ENCODE measurements around the gene TMC8. TPM values are rescaled to one million over a fixed set of nuclear protein-coding genes. Genes with fewer than 3 reads are reported as not detected.
A peak's percentile ranks its signal among the peaks of the same experiment; 100 is the strongest.

Gene TMC8
- total and polyA plus RNA-seq, 8 donors, result 1.6 to 19.8 (median 4.3) TPM

DNA sequence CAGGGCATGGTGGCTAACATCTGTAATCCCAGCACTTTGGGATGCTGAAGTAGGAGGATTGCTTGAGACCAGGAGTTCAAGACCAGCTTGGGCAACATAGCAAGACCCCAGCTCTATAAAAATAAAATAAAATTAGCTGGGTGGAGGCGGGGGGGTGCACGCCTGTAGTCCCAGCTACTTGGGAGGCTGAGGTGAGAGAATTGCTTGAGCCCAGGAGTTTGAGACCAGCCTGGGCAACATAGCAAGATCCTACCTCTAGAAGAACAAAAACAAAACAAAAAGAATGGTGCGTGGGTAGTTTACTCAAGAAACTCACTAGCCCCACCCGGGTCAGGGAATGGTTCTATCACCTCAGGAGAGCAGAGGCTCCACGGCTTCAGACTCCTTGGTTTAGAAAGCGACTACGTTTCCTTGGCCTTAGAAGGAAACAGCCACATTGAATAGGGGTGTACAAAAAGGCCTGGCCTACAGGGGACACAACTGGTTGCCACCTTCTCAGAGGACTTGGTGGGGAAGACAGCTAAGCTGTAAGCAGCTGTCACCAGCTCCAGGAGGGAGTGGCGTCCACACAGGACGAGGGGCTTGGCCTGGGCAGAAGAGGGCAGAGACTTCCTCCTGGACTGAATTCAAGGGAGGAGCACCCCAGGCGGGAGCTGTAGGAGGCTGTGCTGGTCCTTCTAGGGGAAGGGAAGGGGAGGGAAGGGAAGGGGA lies 55.6 kb downstream of the TMC8 start:
- H3K9me3 ChIP-seq, result no peaks in the 10 kb centered on the region
- no peaks in the 10 kb centered on the region for H3K27me3 ChIP-seq
- peak in 1 of 2 donors; percentile 62 for DNase-seq
- H3K27ac ChIP-seq, result peak overlapping the region; percentile 36 to 85 (median 83)
- H3K36me3 ChIP-seq, result peaks cover 4 to 10% (median 8%) of the 10 kb centered on the region in 4 donors
- intact Hi-C loops (cut with DNase I; ENCODE audit: low total_unique reads), result no loop called here
- peak overlapping the region; percentile 45 to 53 (median 50) for H3K4me3 ChIP-seq
- peaks cover 48 to 83% (median 60%) of the 10 kb centered on the region in 4 donors for H3K4me1 ChIP-seq
- TF ChIP-seq POLR2AphosphoS5 (IDR thresholded peaks at IDR 0.05) (no peak), EP300 (IDR thresholded peaks at IDR 0.05) (no peak), POLR2A (IDR thresholded peaks at IDR 0.05) (no peak)
- TF ChIP-seq, protein P1, sequence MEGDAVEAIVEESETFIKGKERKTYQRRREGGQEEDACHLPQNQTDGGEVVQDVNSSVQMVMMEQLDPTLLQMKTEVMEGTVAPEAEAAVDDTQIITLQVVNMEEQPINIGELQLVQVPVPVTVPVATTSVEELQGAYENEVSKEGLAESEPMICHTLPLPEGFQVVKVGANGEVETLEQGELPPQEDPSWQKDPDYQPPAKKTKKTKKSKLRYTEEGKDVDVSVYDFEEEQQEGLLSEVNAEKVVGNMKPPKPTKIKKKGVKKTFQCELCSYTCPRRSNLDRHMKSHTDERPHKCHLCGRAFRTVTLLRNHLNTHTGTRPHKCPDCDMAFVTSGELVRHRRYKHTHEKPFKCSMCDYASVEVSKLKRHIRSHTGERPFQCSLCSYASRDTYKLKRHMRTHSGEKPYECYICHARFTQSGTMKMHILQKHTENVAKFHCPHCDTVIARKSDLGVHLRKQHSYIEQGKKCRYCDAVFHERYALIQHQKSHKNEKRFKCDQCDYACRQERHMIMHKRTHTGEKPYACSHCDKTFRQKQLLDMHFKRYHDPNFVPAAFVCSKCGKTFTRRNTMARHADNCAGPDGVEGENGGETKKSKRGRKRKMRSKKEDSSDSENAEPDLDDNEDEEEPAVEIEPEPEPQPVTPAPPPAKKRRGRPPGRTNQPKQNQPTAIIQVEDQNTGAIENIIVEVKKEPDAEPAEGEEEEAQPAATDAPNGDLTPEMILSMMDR (IDR thresholded peaks at IDR 0.05), result no peak
- 38 to 50% (median 43%) methylated on average over 9 to 10 of the region's 10 CpGs for WGBS, 5 donors

DNA sequence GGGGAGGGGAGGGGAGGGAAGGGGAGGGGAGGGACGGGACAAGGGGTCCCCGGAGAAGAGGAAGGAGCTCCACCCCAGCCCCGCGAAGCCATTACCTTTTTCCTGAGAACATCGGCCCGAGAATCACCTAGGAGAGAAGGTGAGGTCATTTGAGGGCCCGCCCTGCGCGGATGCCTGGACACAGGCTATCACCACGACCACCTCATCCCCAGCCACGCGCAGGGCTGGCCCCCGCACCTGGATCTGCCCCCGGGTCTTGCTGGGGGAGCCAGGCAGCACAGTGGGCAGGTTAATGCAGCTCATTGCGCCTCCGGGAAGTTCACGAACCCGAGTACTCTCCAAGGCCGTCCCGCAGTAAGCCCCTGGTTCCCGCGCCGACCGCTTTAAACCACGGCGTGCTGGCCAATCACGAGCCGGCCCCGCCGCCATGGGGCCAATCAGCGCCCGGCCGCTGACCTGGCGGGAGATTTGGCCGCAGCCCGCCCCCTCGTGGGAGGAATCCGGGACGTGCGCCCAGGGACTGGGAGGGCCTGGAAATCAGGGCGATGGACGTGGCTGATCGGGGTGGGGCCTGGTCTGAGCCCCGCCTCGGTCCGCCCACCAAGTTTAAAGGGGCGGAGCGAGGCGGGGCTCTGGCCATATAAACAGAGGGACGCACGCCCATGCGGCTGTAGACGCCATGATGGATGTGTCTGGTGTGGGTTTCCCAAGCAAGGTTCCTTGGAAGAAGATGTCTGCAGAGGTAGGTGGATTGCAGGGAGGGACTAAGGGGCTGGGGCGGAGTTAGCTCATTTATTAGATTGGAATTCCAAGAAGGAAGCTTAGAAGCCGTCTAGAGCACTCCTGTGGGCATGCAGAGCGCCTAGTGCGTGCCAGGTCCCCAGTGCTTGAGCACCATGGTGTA lies 56.4 kb downstream of the TMC8 start, which contains the start of the genes AFMID and TK1:
TSS of gene AFMID (plus strand) at position 671 of the 904 bp plus-strand sequence. CDS start at position 680, 9 bp downstream.
TSS of gene TK1 (minus strand) at position 361 of the 904 bp plus-strand sequence. CDS start at position 303, 58 bp downstream.
- Histone ChIP-seq H3K27me3 (no peaks in the 10 kb centered on the region), H3K4me1 (peaks cover 48 to 77% (median 59%) of the 10 kb centered on the region in 4 donors), H3K9me3 (no peaks in the 10 kb centered on the region), H3K4me3 (peak within 1 kb of the TSS; percentile 45 to 53 (median 50)), H3K27ac (peak within 1 kb of the TSS; percentile 76 to 85 (median 83)), H3K36me3 (peaks cover 8 to 18% (median 16%) of the 10 kb centered on the region in 4 donors)
- intact Hi-C loops (cut with DNase I; ENCODE audit: low total_unique reads), result no loop called here
- DNase-seq, result peak; percentile 99
- 3 to 8% (median 4%) methylated on average over 25 to 57 of the region's 57 CpGs for WGBS, 5 donors
- TF ChIP-seq POLR2AphosphoS5 (IDR thresholded peaks at IDR 0.05), result peak; percentile 15 to 92 (median 84)
- TF ChIP-seq EP300 (IDR thresholded peaks at IDR 0.05), result no peak
- TF ChIP-seq, protein P1 (IDR thresholded peaks at IDR 0.05), result peak in 5 of 7 experiments; percentile 67 to 95 (median 84)

Other genes starting within 250 kb of the TMC8 start
- 10 to 100 TPM in 4 of 5 donors, 1 to 10 TPM in 1; 2.9 to 64.8 (median 18.9) TPM for gene TNRC6C, start 172.1 kb upstream of the TMC8 start, total RNA-seq
- gene TNRC6C, start 172.1 kb upstream of the TMC8 start, polyA plus RNA-seq, result 1 to 10 TPM in 2 of 3 donors, under 1 TPM in 1; 0.92 to 1.9 (median 1.8) TPM
- 100 to 1,000 TPM in 1 of 5 donors, 10 to 100 TPM in 4; 29.9 to 223 (median 46.1) TPM for gene TMC6, start 2.0 kb upstream of the TMC8 start, total RNA-seq
- gene TMC6, start 2.0 kb upstream of the TMC8 start, polyA plus RNA-seq, result 10 to 100 TPM in 2 of 3 donors, 1 to 10 TPM in 1; 9.2 to 43.5 (median 17.9) TPM
- not detected for gene C17orf99, start 15.6 kb downstream of the TMC8 start, total RNA-seq
- gene C17orf99, start 15.6 kb downstream of the TMC8 start, polyA plus RNA-seq, result under 1 TPM in 1 of 3 donors, not detected in 2; 0.08 TPM
- 100 to 1,000 TPM in 1 of 5 donors, 10 to 100 TPM in 4; 28.6 to 219 (median 44.9) TPM for gene SYNGR2, start 37.8 kb downstream of the TMC8 start, total RNA-seq
- gene SYNGR2, start 37.8 kb downstream of the TMC8 start, polyA plus RNA-seq, result 100 to 1,000 TPM in 1 of 3 donors, 10 to 100 TPM in 2; 36.0 to 151 (median 71.7) TPM
- 10 to 100 TPM in 4 of 5 donors, 1 to 10 TPM in 1; 4.5 to 35.6 (median 17.8) TPM for gene TK1, start 56.3 kb downstream of the TMC8 start, total RNA-seq
- gene TK1, start 56.3 kb downstream of the TMC8 start, polyA plus RNA-seq, result 10 to 100 TPM in 2 of 3 donors, 1 to 10 TPM in 1; 8.7 to 38.1 (median 17.7) TPM
- gene AFMID, start 56.6 kb downstream of the TMC8 start, total RNA-seq, result 100 to 1,000 TPM in 3 of 5 donors, 10 to 100 TPM in 2; 29.6 to 189 (median 109) TPM
- 10 to 100 TPM; 25.7 to 39.7 (median 27.2) TPM for gene AFMID, start 56.6 kb downstream of the TMC8 start, polyA plus RNA-seq
- gene BIRC5, start 83.5 kb downstream of the TMC8 start, total RNA-seq, result 10 to 100 TPM in 1 of 5 donors, 1 to 10 TPM in 3, not detected in 1; 3.9 to 10.5 (median 5.4) TPM
- gene BIRC5, start 83.5 kb downstream of the TMC8 start, polyA plus RNA-seq, result 10 to 100 TPM in 2 of 3 donors, 1 to 10 TPM in 1; 3.4 to 10.3 (median 10.1) TPM
- gene TMEM235, start 100.9 kb downstream of the TMC8 start, total RNA-seq, result not detected
- gene TMEM235, start 100.9 kb downstream of the TMC8 start, polyA plus RNA-seq, result not detected
- 10 to 100 TPM; 48.4 to 62.9 (median 52.2) TPM for gene SOCS3, start 229.3 kb downstream of the TMC8 start, total RNA-seq
- 10 to 100 TPM; 18.7 to 46.9 (median 39.7) TPM for gene SOCS3, start 229.3 kb downstream of the TMC8 start, polyA plus RNA-seq
- 100 to 1,000 TPM in 2 of 5 donors, 10 to 100 TPM in 3; 27.8 to 209 (median 41.7) TPM for gene PGS1, start 247.9 kb downstream of the TMC8 start, total RNA-seq
- gene PGS1, start 247.9 kb downstream of the TMC8 start, polyA plus RNA-seq, result 10 to 100 TPM; 11.9 to 19.1 (median 14.9) TPM

Data from stomach (tissue), 9 donors.